ENCODE measurements around the gene NKD2.

GRCh38 chr5:1088031-1088430, 79.4 kb downstream of the NKD2 start:
- TF ChIP-seq, protein P1, sequence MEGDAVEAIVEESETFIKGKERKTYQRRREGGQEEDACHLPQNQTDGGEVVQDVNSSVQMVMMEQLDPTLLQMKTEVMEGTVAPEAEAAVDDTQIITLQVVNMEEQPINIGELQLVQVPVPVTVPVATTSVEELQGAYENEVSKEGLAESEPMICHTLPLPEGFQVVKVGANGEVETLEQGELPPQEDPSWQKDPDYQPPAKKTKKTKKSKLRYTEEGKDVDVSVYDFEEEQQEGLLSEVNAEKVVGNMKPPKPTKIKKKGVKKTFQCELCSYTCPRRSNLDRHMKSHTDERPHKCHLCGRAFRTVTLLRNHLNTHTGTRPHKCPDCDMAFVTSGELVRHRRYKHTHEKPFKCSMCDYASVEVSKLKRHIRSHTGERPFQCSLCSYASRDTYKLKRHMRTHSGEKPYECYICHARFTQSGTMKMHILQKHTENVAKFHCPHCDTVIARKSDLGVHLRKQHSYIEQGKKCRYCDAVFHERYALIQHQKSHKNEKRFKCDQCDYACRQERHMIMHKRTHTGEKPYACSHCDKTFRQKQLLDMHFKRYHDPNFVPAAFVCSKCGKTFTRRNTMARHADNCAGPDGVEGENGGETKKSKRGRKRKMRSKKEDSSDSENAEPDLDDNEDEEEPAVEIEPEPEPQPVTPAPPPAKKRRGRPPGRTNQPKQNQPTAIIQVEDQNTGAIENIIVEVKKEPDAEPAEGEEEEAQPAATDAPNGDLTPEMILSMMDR (IDR thresholded peaks at IDR 0.05; ENCODE audit: low read depth, low read length, poor library complexity, severe bottlenecking) = no peak
- TF ChIP-seq EZH2phosphoT487 (IDR thresholded peaks at IDR 0.05; ENCODE audit: borderline replicate concordance, low read length) = no peak

All from DOHH2 (cell line).